T47D (cell line): Measurements from ENCODE around the gene DENND5A.
A peak's percentile ranks its signal among the peaks of the same experiment; 100 is the strongest.
"Not testable (repeated sequence)": the region's sequence is repeated elsewhere in the genome, so short reads cannot be mapped to it uniquely, and the experiment has no call there.

Source experiments
- DNase-seq, 2 experiments: peaks; one replicate each; pipeline versions ENCODE4 v3.0.0 to v3.0.0-alpha.2; 2011 to 2012; ENCODE audit warnings: low read depth in 1 of 2, low spot score in 1 of 2
- JUND ChIP-seq: IDR thresholded peaks from 2 replicates; pipeline ENCODE4 v1.6.1; 2012; ENCODE audit warnings: low read depth
- in situ Hi-C: cut with HindIII; loops from 2 replicates; pipeline ENCODE4 v1.10.0; 2016; ENCODE audit warnings: low sequenced_read_pairs, low pct_unique_long_range_greater_than_20kb

The DENND5A gene

GRCh38 chr11:9126636-9127035 is 138.5 kb downstream of the DENND5A start:
- in situ Hi-C loops, result no loop called here
- DNase-seq, result no peak
- TF ChIP-seq JUND, result no peak

- TF ChIP-seq JUND, result no peak
- no peak for DNase-seq
- in situ Hi-C loops, result no loop called here
These were observed 139.8 kb downstream of the DENND5A start for GRCh38 chr11:9125185-9125886.

GRCh38 chr11:9123595-9124304 is 141.4 kb downstream of the DENND5A start:
- TF ChIP-seq JUND, result no peak
- in situ Hi-C loops, result no loop called here
- no peak for DNase-seq

- DNase-seq, result no peak
- in situ Hi-C loops, result no loop called here
- no peak for TF ChIP-seq JUND
These were observed 143.7 kb downstream of the DENND5A start for GRCh38 chr11:9121469-9121796.

GRCh38 chr11:9120664-9121468 is 144.3 kb downstream of the DENND5A start:
- TF ChIP-seq JUND, result no peak
- DNase-seq, result no peak
- in situ Hi-C loops, result no loop called here

- no peak for DNase-seq
- in situ Hi-C loops, result no loop called here
- no peak for TF ChIP-seq JUND
These were observed 146.9 kb downstream of the DENND5A start for GRCh38 chr11:9118277-9118676.

GRCh38 chr11:9112075-9112474 is 153.1 kb downstream of the DENND5A start:
- TF ChIP-seq JUND, result no peak
- in situ Hi-C loops, result no loop called here
- DNase-seq, result no peak

GRCh38 chr11:9109858-9110731 is 155.1 kb downstream of the DENND5A start:
- DNase-seq, result peak in 1 of 2 experiments; percentile 83
- in situ Hi-C loops, result no loop called here
- peak; percentile 79 for TF ChIP-seq JUND

GRCh38 chr11:9104580-9104979 is 160.6 kb downstream of the DENND5A start:
- no peak for DNase-seq
- TF ChIP-seq JUND, result no peak
- in situ Hi-C loops, result no loop called here

- TF ChIP-seq JUND, result no peak
- DNase-seq, result peak; percentile 11 to 88
- in situ Hi-C loops, result no loop called here
These were observed 161.4 kb downstream of the DENND5A start for GRCh38 chr11:9103542-9104276.

GRCh38 chr11:9099617-9100016 is 165.5 kb downstream of the DENND5A start:
- no peak for DNase-seq
- in situ Hi-C loops, result no loop called here
- TF ChIP-seq JUND, result no peak

GRCh38 chr11:9098455-9098854 is 166.7 kb downstream of the DENND5A start:
- in situ Hi-C loops, result not testable (repeated sequence)
- DNase-seq, result peak in 1 of 2 experiments; percentile 46

- in situ Hi-C loops, result not testable (repeated sequence)
- peak in 1 of 2 experiments; percentile 56 for DNase-seq
These were observed 167.8 kb downstream of the DENND5A start for GRCh38 chr11:9097186-9097943.
